WTC11 (cell line): ENCODE data around the gene APBA1.

Experiments used
- CTCF ChIP-seq: fragments of 200-600 bp; IDR thresholded peaks from 2 replicates; pipeline ENCODE4 v1.8.0; 2022; ENCODE audit warnings: antibody characterized with exemption
- ETV6 ChIP-seq: sonication (generic); formaldehyde crosslinking; IDR thresholded peaks from 2 replicates; pipeline ENCODE4 v1.8.1; 2022; ENCODE audit warnings: mild to moderate bottlenecking, missing genetic modification reagents
- GRHL2 ChIP-seq: fragments of 250-450 bp; sonication (Bioruptor Pico); IDR thresholded peaks from 2 replicates; pipeline ENCODE4 v1.8.0; 2022; ENCODE audit warnings: mild to moderate bottlenecking, moderate library complexity; ENCODE audit not compliant: insufficient replicate concordance, severe bottlenecking
- IRF1 ChIP-seq: sonication (generic); formaldehyde crosslinking; IDR thresholded peaks from 2 replicates; pipeline ENCODE4 v1.8.0; 2023; ENCODE audit warnings: missing genetic modification reagents
- NFYB ChIP-seq: sonication (generic); formaldehyde crosslinking; conservative IDR thresholded peaks from 2 replicates; pipeline ENCODE4 v1.8.0; 2022; ENCODE audit warnings: low read depth, missing genetic modification reagents
- NR1H2 ChIP-seq: sonication (generic); formaldehyde crosslinking; IDR thresholded peaks from 2 replicates; pipeline ENCODE4 v1.9.0; 2021; ENCODE audit warnings: mild to moderate bottlenecking, moderate library complexity, missing genetic modification reagents
- TEAD4 ChIP-seq: sonication (generic); formaldehyde crosslinking; IDR thresholded peaks from 2 replicates; pipeline ENCODE4 v1.8.0; 2022; ENCODE audit warnings: mild to moderate bottlenecking, missing genetic modification reagents
- USF1 ChIP-seq: sonication (generic); formaldehyde crosslinking; IDR thresholded peaks from 2 replicates; pipeline ENCODE4 v1.8.0; 2022; ENCODE audit warnings: mild to moderate bottlenecking, missing genetic modification reagents
- USF2 ChIP-seq: sonication (generic); formaldehyde crosslinking; IDR thresholded peaks from 2 replicates; pipeline ENCODE4 v1.8.1; 2023; ENCODE audit warnings: mild to moderate bottlenecking, missing genetic modification reagents, moderate library complexity

- TF ChIP-seq CTCF = no peak
- TF ChIP-seq NR1H2 (CRISPR knock-in tag) = no peak
- no peak for TF ChIP-seq ETV6 (CRISPR knock-in tag)
- no peak for TF ChIP-seq TEAD4 (CRISPR knock-in tag)
- TF ChIP-seq USF2 = no peak
- no peak for TF ChIP-seq IRF1 (CRISPR knock-in tag)
- TF ChIP-seq USF1 (CRISPR knock-in tag) = no peak
- TF ChIP-seq GRHL2 (CRISPR knock-in tag) = no peak
- no peak for TF ChIP-seq NFYB (CRISPR knock-in tag)
Measured at GRCh38 chr9:69606089-69606488, 66.1 kb downstream of the APBA1 start.
